HepG2 (cell line): ENCODE results near the gene SUPT6H. TPM values are rescaled to one million over a fixed set of nuclear protein-coding genes. Genes with fewer than 3 reads are reported as not detected.

Source experiments
- ATF7 ChIP-seq, 2 experiments: fragments of 450-650 bp in 1 of 2; sonication (generic) in 1 of 2; formaldehyde crosslinking in 1 of 2; IDR thresholded peaks; 2 replicates each; pipeline versions ENCODE4 v1.4.0 to v1.6.1; 2016 to 2020; ENCODE audit warnings: antibody characterized with exemption in 1 of 2, mild to moderate bottlenecking in 1 of 2, missing genetic modification reagents in 1 of 2
- FOXM1 ChIP-seq: sonication (generic); formaldehyde crosslinking; IDR thresholded peaks from 2 replicates; pipeline ENCODE4 v1.5.0; 2020; ENCODE audit warnings: missing genetic modification reagents
- GRHL1 ChIP-seq: sonication (generic); formaldehyde crosslinking; conservative IDR thresholded peaks from 2 replicates; pipeline ENCODE4 v1.8.0; 2022; ENCODE audit warnings: missing genetic modification reagents
- HDAC1 ChIP-seq: sonication (generic); formaldehyde crosslinking; IDR thresholded peaks from 2 replicates; pipeline ENCODE4 v1.5.1; 2020; ENCODE audit warnings: mild to moderate bottlenecking, missing genetic modification reagents
- KAT7 ChIP-seq: IDR thresholded peaks from 2 replicates; pipeline ENCODE4 v1.6.1; 2018; ENCODE audit warnings: borderline replicate concordance, missing compliant biosample characterization
- REL ChIP-seq: sonication (generic); formaldehyde crosslinking; conservative IDR thresholded peaks from 2 replicates; pipeline ENCODE4 v1.8.0; 2022; ENCODE audit warnings: mild to moderate bottlenecking, missing genetic modification reagents, moderate library complexity
- REXO4 ChIP-seq: sonication (generic); formaldehyde crosslinking; IDR thresholded peaks from 2 replicates; pipeline ENCODE4 v1.8.0; 2022; ENCODE audit warnings: missing genetic modification reagents, mild to moderate bottlenecking, borderline replicate concordance
- SMARCC2 ChIP-seq: fragments of 450-650 bp; IDR thresholded peaks from 2 replicates; pipeline ENCODE4 v1.6.1; 2017; ENCODE audit warnings: antibody characterized with exemption, mild to moderate bottlenecking
- SMYD3 ChIP-seq: sonication (generic); formaldehyde crosslinking; IDR thresholded peaks from 2 replicates; pipeline ENCODE4 v1.8.1; 2023; ENCODE audit warnings: mild to moderate bottlenecking, missing genetic modification reagents
- ZFP82 ChIP-seq: sonication (generic); formaldehyde crosslinking; IDR thresholded peaks from 2 replicates; pipeline ENCODE4 v1.5.1; 2020; ENCODE audit warnings: mild to moderate bottlenecking, missing genetic modification reagents, borderline replicate concordance
- ZNF780A ChIP-seq: sonication (generic); formaldehyde crosslinking; IDR thresholded peaks from 2 replicates; pipeline ENCODE4 v1.8.0; 2022; ENCODE audit warnings: mild to moderate bottlenecking, missing genetic modification reagents, moderate library complexity
- polyA plus RNA-seq, 8 experiments: library from polyadenylated mRNA; depleted of rRNA in 3 of 8; stranded (reverse) in 7 of 8; unstranded in 1 of 8; fragments of >200 nt; fragmentation: Illumina TruSeq in 4 of 8; extraction: Trizol in 4 of 8; gene quantifications; 2 replicates each; pipeline versions ENCODE4 v1.2.1 to v1.2.3, GENCODE V29; 2011 to 2016; ENCODE audit warnings: low read depth in 4 of 8, missing spikeins in 1 of 8, mixed read lengths in 1 of 8; ENCODE audit not compliant: insufficient read depth in 1 of 8
- total RNA-seq, 5 experiments: library from RNA; depleted of rRNA; stranded (reverse); fragments of >200 nt; fragmentation: Illumina TruSeq; extraction: Trizol; gene quantifications; 2 replicates each; pipeline ENCODE4 v1.2.3, GENCODE V29; 2016; ENCODE audit warnings: low read depth in 1 of 5
- TF ChIP-seq, protein P1 (sequence below): sonication (generic); formaldehyde crosslinking; IDR thresholded peaks from 2 replicates; pipeline ENCODE4 v1.9.0; 2021; ENCODE audit warnings: mild to moderate bottlenecking, missing genetic modification reagents
- TF ChIP-seq, protein P2 (sequence below): sonication (generic); formaldehyde crosslinking; IDR thresholded peaks from 2 replicates; pipeline ENCODE4 v1.4.0; 2020; ENCODE audit warnings: missing genetic modification reagents, mild to moderate bottlenecking, borderline replicate concordance

Gene SUPT6H
- total and polyA plus RNA-seq, 2 of the 13 experiments (the other 11 are each of a cell fraction or from before 2014, with no cell fraction given): 32.7 to 39.9 TPM

GRCh38 chr17:28710861-28711722 is 49.1 kb downstream of the SUPT6H start (continued):
- TF ChIP-seq, protein P1, sequence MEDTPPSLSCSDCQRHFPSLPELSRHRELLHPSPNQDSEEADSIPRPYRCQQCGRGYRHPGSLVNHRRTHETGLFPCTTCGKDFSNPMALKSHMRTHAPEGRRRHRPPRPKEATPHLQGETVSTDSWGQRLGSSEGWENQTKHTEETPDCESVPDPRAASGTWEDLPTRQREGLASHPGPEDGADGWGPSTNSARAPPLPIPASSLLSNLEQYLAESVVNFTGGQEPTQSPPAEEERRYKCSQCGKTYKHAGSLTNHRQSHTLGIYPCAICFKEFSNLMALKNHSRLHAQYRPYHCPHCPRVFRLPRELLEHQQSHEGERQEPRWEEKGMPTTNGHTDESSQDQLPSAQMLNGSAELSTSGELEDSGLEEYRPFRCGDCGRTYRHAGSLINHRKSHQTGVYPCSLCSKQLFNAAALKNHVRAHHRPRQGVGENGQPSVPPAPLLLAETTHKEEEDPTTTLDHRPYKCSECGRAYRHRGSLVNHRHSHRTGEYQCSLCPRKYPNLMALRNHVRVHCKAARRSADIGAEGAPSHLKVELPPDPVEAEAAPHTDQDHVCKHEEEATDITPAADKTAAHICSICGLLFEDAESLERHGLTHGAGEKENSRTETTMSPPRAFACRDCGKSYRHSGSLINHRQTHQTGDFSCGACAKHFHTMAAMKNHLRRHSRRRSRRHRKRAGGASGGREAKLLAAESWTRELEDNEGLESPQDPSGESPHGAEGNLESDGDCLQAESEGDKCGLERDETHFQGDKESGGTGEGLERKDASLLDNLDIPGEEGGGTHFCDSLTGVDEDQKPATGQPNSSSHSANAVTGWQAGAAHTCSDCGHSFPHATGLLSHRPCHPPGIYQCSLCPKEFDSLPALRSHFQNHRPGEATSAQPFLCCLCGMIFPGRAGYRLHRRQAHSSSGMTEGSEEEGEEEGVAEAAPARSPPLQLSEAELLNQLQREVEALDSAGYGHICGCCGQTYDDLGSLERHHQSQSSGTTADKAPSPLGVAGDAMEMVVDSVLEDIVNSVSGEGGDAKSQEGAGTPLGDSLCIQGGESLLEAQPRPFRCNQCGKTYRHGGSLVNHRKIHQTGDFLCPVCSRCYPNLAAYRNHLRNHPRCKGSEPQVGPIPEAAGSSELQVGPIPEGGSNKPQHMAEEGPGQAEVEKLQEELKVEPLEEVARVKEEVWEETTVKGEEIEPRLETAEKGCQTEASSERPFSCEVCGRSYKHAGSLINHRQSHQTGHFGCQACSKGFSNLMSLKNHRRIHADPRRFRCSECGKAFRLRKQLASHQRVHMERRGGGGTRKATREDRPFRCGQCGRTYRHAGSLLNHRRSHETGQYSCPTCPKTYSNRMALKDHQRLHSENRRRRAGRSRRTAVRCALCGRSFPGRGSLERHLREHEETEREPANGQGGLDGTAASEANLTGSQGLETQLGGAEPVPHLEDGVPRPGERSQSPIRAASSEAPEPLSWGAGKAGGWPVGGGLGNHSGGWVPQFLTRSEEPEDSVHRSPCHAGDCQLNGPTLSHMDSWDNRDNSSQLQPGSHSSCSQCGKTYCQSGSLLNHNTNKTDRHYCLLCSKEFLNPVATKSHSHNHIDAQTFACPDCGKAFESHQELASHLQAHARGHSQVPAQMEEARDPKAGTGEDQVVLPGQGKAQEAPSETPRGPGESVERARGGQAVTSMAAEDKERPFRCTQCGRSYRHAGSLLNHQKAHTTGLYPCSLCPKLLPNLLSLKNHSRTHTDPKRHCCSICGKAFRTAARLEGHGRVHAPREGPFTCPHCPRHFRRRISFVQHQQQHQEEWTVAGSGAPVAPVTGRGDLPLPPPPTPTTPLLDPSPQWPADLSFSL (CRISPR knock-in tag): no peak
- no peak for TF ChIP-seq SMARCC2
- TF ChIP-seq FOXM1 (CRISPR knock-in tag): 0 out of 2 replicates have a peak, but pooled peaks have one; percentile 17
- TF ChIP-seq REXO4 (CRISPR knock-in tag): no peak
- no peak for TF ChIP-seq ATF7 (IDR thresholded peaks at IDR 0.05)
- TF ChIP-seq ATF7 (CRISPR knock-in tag; IDR thresholded peaks at IDR 0.05): no peak
- 0 out of 2 replicates have a peak, but pooled peaks have one; percentile 69 for TF ChIP-seq ZFP82 (CRISPR knock-in tag)
- peak; percentile 73; the same call in 1 of the 2 replicates for TF ChIP-seq SMYD3 (CRISPR knock-in tag)
- no peak for TF ChIP-seq ZNF780A (CRISPR knock-in tag)
- TF ChIP-seq KAT7 (CRISPR knock-in tag): peak; percentile 73; the same call in 1 of the 2 replicates
- TF ChIP-seq REL (CRISPR knock-in tag): no peak
- TF ChIP-seq, protein P2, sequence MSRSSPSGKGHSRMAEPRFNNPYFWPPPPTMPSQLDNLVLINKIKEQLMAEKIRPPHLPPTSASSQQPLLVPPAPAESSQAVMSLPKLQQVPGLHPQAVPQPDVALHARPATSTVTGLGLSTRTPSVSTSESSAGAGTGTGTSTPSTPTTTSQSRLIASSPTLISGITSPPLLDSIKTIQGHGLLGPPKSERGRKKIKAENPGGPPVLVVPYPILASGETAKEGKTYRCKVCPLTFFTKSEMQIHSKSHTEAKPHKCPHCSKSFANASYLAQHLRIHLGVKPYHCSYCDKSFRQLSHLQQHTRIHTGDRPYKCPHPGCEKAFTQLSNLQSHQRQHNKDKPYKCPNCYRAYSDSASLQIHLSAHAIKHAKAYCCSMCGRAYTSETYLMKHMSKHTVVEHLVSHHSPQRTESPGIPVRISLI (CRISPR knock-in tag): peak; percentile 40; the same call in 1 of the 2 replicates
- TF ChIP-seq HDAC1 (CRISPR knock-in tag): peak; percentile 27; the same call in 1 of the 2 replicates
- TF ChIP-seq GRHL1 (CRISPR knock-in tag): no peak
